Adrenal gland (tissue), 12 donors: ENCODE results near the gene LIN7B. TPM values are rescaled to one million over a fixed set of nuclear protein-coding genes. Genes with fewer than 3 reads are reported as not detected.
"Not testable (repeated sequence)": the region's sequence is repeated elsewhere in the genome, so short reads cannot be mapped to it uniquely, and the experiment has no call there.

ENCODE experiments used
- DNase-seq, 7 donors: peaks; one replicate each; pipeline ENCODE4 v3.0.0-alpha.2; 2019 to 2020
- H3K27ac ChIP-seq, 5 donors: fragments of 200-600 bp; sonication (generic) in 4 of 5; 1 replicate in 3 of 5; 2 replicates in 2 of 5; pipeline versions ENCODE4 v1.5.1 to v1.8.0; 2016 to 2020; ENCODE audit warnings: mild to moderate bottlenecking in 1 of 5
- H3K27me3 ChIP-seq: fragments of 200-600 bp; 2 replicates; pipeline ENCODE4 v1.8.0; 2021
- H3K36me3 ChIP-seq, 2 donors: fragments of 200-600 bp; replicated peaks in 1 of 2; 1 replicate in 1 of 2; 2 replicates in 1 of 2; pipeline versions ENCODE4 v1.5.1 to v1.8.0; 2018 to 2022
- H3K4me1 ChIP-seq, 2 donors: fragments of 200-600 bp; replicated peaks in 1 of 2; 1 replicate in 1 of 2; 2 replicates in 1 of 2; pipeline versions ENCODE4 v1.5.1 to v1.8.0; 2018 to 2021
- H3K4me3 ChIP-seq, 4 donors: fragments of 200-600 bp; sonication (generic) in 3 of 4; one replicate each; pipeline ENCODE4 v1.5.1; 2016 to 2018
- H3K9me3 ChIP-seq, 3 donors: fragments of 200-600 bp; sonication (generic) in 1 of 3; replicated peaks in 1 of 3; 1 replicate in 2 of 3; 2 replicates in 1 of 3; pipeline versions ENCODE4 v1.5.1 to v1.8.0; 2016 to 2021
- CTCF ChIP-seq, 6 experiments: fragments of 450-650 bp in 4 of 6; fragments of 200-600 bp in 2 of 6; sonication (generic) in 1 of 6; IDR thresholded peaks; 1 replicate in 5 of 6; 2 replicates in 1 of 6; pipeline versions ENCODE4 v1.5.1 to v1.8.0; 2016 to 2021; ENCODE audit warnings: antibody characterized with exemption in 6 of 6, mild to moderate bottlenecking in 2 of 6, moderate library complexity in 1 of 6
- POLR2A ChIP-seq, 2 donors: fragments of 450-650 bp; IDR thresholded peaks; one replicate each; pipeline ENCODE4 v1.6.1; 2017; ENCODE audit warnings: antibody characterized with exemption in 2 of 2, mild to moderate bottlenecking in 2 of 2, moderate library complexity in 1 of 2
- WGBS, 4 donors: extraction: QIAGEN DNeasy Blood & Tissue Kit in 2 of 4; methylation state at CpG; one replicate each; pipeline versions ENCODE4 v1.1.5 to v1.1.7; 2013 to 2017; 5-methylcytosine and 5-hydroxymethylcytosine counted together
- intact Hi-C, 2 donors: fragments of 100-400 bp; cut with DNase I; formaldehyde crosslinking; loops; one replicate each; pipeline versions ENCODE4 v1.14.1 to v1.15.0; 2022 to 2023
- polyA plus RNA-seq, 3 donors: library from polyadenylated mRNA; stranded (reverse); fragments of 200-250 nt in 2 of 3; fragments of 350-450 nt in 1 of 3; fragmentation: Illumina TruSeq in 1 of 3; extraction: RNeasy Lipid Tissue Mini Kit (QIAGEN cat#74804) in 1 of 3; gene quantifications; one replicate each; pipeline ENCODE4 v1.2.3, GENCODE V29; 2013 to 2014
- total RNA-seq, 9 donors: library from RNA; depleted of rRNA in 4 of 9; stranded (reverse); fragments of >200 nt in 4 of 9; fragments of 120-200 nt in 1 of 9; fragmentation: NEBNext Ultra II Directional in 1 of 9; extraction: Animal tissue kit (Norgen Biotek cat#: 25700) in 1 of 9; gene quantifications; one replicate each; pipeline versions ENCODE4 v1.1.0 to v1.2.4, GENCODE V29; 2013 to 2023
- donor health status: healthy with polysubstance abuse.
- donor health status: Bipolar disorder and iron deficiency.
- donor health status: DM: yes; HTN: yes; CAD: no.
- donor health status: DM: no; HTN: no; CAD: no.
- donor health status: DM: no; HTN: no; CAD: no.
- donor health status: DM: yes; HTN: yes; CAD: no.

LIN7B gene
- total and polyA plus RNA-seq, 12 donors, result 4.4 to 35.2 (median 11.1) TPM

- TF ChIP-seq CTCF (IDR thresholded peaks at IDR 0.05) (peak in 1 of 6 experiments; percentile 19), POLR2A (IDR thresholded peaks at IDR 0.05) (no peak)
- intact Hi-C loops, result loop anchor here in 1 of 2 donors (10.0 kb wide), 1 partner anchor 141 kb away; no protein-coding TSS in a partner anchor
- DNase-seq, result no peak
- Histone ChIP-seq H3K9me3 (no peaks in the 10 kb centered on the region), H3K4me1 (no peaks in the 10 kb centered on the region), H3K36me3 (no peaks in the 10 kb centered on the region), H3K27me3 (peaks cover 43% of the 10 kb centered on the region), H3K27ac (no peak overlapping the region), H3K4me3 (no peak overlapping the region)
- WGBS, 4 donors, result 51 to 60% (median 55%) methylated on average over 21 to 23 of the region's 23 CpGs
Measured at GRCh38 chr19:49073514-49074378, 40.4 kb upstream of the LIN7B start.

- intact Hi-C loops, result loop anchor here in 1 of 2 donors (5.0 to 10.0 kb wide), 2 partner anchors 82 to 140 kb away; partner anchors contain the start of genes HRC and TRPM4
- H3K4me1 ChIP-seq, result not testable (repeated sequence)
- WGBS, 4 donors, result 14 to 40% (median 15%) methylated on average over 2 to 9 of the region's 9 CpGs
Measured at GRCh38 chr19:49074869-49075268, 39.3 kb upstream of the LIN7B start.

GRCh38 chr19:49080392-49080791, 33.8 kb upstream of the LIN7B start:
- Histone ChIP-seq H3K36me3 (no peaks in the 10 kb centered on the region), H3K27ac (no peak overlapping the region), H3K9me3 (no peaks in the 10 kb centered on the region), H3K4me3 (no peak overlapping the region), H3K4me1 (peaks cover 0 to 5% of the 10 kb centered on the region in 2 donors), H3K27me3 (no peaks in the 10 kb centered on the region)
- no peak for TF ChIP-seq POLR2A (IDR thresholded peaks at IDR 0.05)
- 63 to 87% (median 80%) methylated on average over 4 of the region's 4 CpGs for WGBS, 4 donors
- DNase-seq, result peak in 1 of 7 donors; percentile 33
- intact Hi-C loops, result no loop called here

More at GRCh38 chr19:49074869-49075268, 39.3 kb upstream of the LIN7B start:
- not testable (repeated sequence) for H3K9me3 ChIP-seq, H3K27ac ChIP-seq, H3K36me3 ChIP-seq, H3K4me3 ChIP-seq
- DNase-seq, result peak; percentile 63 to 90 (median 83)
- H3K27me3 ChIP-seq, result peaks cover 43% of the 10 kb centered on the region
- TF ChIP-seq CTCF (IDR thresholded peaks at IDR 0.05), result peak; percentile 48 to 86 (median 78)

- Histone ChIP-seq H3K36me3 (no peaks in the 10 kb centered on the region), H3K9me3 (no peaks in the 10 kb centered on the region), H3K27ac (no peak overlapping the region), H3K4me1 (peaks cover 4 to 9% of the 10 kb centered on the region in 2 donors), H3K4me3 (no peak overlapping the region), H3K27me3 (no peaks in the 10 kb centered on the region)
- intact Hi-C loops, result no loop called here
- no peak for DNase-seq
- TF ChIP-seq CTCF (IDR thresholded peaks at IDR 0.05) (no peak), POLR2A (IDR thresholded peaks at IDR 0.05) (no peak)
- WGBS, 4 donors, result 86 to 94% (median 89%) methylated on average over 1 of the region's 1 CpG
Measured at GRCh38 chr19:49081273-49081672, 32.9 kb upstream of the LIN7B start.
